Ascending aorta (tissue), 2 donors: ENCODE results near the gene KIAA0930. TPM values are rescaled to one million over a fixed set of nuclear protein-coding genes. Genes with fewer than 3 reads are reported as not detected.

Source experiments
- DNase-seq, 2 donors: peaks; one replicate each; pipeline ENCODE4 v3.0.0-alpha.2; 2019; ENCODE audit warnings: low spot score in 2 of 2
- H3K27ac ChIP-seq, 2 donors: fragments of 200-600 bp; sonication (generic); one replicate each; pipeline ENCODE4 v1.5.1; 2016 to 2017; ENCODE audit warnings: mild to moderate bottlenecking in 1 of 2
- H3K27me3 ChIP-seq: fragments of 200-600 bp; sonication (generic); one replicate; pipeline ENCODE4 v1.5.1; 2017
- H3K36me3 ChIP-seq, 2 donors: fragments of 200-600 bp; sonication (generic); one replicate each; pipeline ENCODE4 v1.5.1; 2016
- H3K4me1 ChIP-seq, 2 donors: fragments of 200-600 bp; sonication (generic); one replicate each; pipeline ENCODE4 v1.5.1; 2016 to 2017; ENCODE audit warnings: mild to moderate bottlenecking in 1 of 2
- H3K4me3 ChIP-seq, 2 donors: fragments of 200-600 bp; sonication (generic); one replicate each; pipeline ENCODE4 v1.5.1; 2016 to 2017; ENCODE audit warnings: mild to moderate bottlenecking in 1 of 2
- H3K9me3 ChIP-seq, 2 donors: fragments of 200-600 bp; sonication (generic); one replicate each; pipeline ENCODE4 v1.5.1; 2016
- intact Hi-C: fragments of 100-400 bp; cut with DNase I; formaldehyde crosslinking; loops from one replicate; pipeline ENCODE4 v1.15.1; 2023
- total RNA-seq: library from RNA; depleted of rRNA; stranded (reverse); fragments of >200 nt; gene quantifications from one replicate; pipeline ENCODE4 v1.1.0, GENCODE V29; 2016
- TF ChIP-seq, protein P1 (sequence below), 3 experiments: fragments of 200-600 bp in 2 of 3; fragments of 450-650 bp in 1 of 3; sonication (generic) in 2 of 3; IDR thresholded peaks; one replicate each; pipeline ENCODE4 v1.5.1; 2016 to 2019; ENCODE audit warnings: antibody characterized with exemption in 3 of 3, mild to moderate bottlenecking in 1 of 3, moderate library complexity in 1 of 3

The KIAA0930 gene
- total RNA-seq, 1 donor from 2014 or later: 60.0 TPM

DNA sequence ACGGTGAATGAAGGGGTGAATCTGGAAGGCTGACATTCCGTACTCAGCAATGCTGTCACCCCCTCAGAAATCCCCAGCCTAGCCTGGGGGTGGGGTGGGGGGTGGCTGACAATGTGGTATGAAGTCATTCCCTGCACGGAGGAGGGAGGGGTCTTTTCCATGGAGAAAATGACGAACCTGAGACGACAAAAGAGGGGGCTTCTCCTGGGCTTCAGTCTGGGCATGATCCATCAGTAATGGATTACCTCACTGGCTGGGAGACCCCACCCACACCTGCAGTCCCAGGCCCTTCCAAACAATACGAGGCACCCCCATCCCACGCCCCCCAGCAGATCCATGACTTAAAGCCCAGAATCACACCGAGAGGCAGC is 1.0 kb downstream of the KIAA0930 start:
- peaks cover 8 to 15% of the 10 kb centered on the region in 2 donors for H3K4me1 ChIP-seq
- H3K27me3 ChIP-seq: no peaks in the 10 kb centered on the region
- intact Hi-C loops: loop anchor here (2.0 kb wide), 1 partner anchor 77 kb away; the partner anchor contains the start of gene NUP50
- H3K4me3 ChIP-seq: peak overlapping the region; percentile 69 to 95
- TF ChIP-seq, protein P1, sequence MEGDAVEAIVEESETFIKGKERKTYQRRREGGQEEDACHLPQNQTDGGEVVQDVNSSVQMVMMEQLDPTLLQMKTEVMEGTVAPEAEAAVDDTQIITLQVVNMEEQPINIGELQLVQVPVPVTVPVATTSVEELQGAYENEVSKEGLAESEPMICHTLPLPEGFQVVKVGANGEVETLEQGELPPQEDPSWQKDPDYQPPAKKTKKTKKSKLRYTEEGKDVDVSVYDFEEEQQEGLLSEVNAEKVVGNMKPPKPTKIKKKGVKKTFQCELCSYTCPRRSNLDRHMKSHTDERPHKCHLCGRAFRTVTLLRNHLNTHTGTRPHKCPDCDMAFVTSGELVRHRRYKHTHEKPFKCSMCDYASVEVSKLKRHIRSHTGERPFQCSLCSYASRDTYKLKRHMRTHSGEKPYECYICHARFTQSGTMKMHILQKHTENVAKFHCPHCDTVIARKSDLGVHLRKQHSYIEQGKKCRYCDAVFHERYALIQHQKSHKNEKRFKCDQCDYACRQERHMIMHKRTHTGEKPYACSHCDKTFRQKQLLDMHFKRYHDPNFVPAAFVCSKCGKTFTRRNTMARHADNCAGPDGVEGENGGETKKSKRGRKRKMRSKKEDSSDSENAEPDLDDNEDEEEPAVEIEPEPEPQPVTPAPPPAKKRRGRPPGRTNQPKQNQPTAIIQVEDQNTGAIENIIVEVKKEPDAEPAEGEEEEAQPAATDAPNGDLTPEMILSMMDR (IDR thresholded peaks at IDR 0.05): no peak
- no peak overlapping the region for H3K27ac ChIP-seq
- H3K9me3 ChIP-seq: no peaks in the 10 kb centered on the region
- H3K36me3 ChIP-seq: peaks cover 0 to 7% of the 10 kb centered on the region in 2 donors
- no peak for DNase-seq

DNA sequence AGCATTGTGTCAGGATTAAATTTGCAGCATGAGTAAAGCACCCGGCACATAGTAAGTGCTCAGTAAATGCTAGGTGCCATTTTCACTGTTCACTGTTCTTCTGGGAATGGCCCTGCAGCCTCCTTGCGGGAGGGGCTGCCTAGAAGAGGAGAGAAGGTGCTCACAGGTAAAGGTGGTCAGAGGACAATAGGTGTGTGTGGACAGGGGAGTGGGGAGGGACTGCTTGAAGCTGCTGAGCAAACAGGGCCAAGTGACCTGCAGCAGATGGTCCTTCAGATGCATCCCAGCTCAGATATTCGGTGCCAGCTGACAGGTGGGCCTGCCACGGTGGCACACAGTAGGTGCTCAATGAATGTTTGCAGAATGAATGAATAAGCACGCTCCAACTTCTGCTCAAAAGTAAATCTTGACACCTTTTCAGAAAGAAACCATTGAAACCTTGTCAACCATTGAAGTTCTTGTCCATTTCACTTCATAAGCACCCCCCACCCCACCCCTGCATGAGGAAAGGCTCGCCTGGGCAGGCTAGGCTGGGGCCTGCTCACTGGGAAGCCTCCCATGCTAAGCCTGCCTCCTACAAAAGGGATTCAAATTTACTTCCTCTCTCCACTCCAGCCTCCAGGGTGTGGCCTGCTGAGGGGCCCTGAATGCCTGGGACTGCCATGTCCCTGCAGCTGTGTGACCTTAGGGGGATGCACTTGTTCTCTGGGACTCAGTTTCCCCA is 1.6 kb downstream of the KIAA0930 start:
- Histone ChIP-seq H3K27ac (no peak overlapping the region), H3K4me1 (peaks cover 8 to 15% of the 10 kb centered on the region in 2 donors), H3K4me3 (peak overlapping the region; percentile 69 to 95), H3K9me3 (no peaks in the 10 kb centered on the region), H3K27me3 (no peaks in the 10 kb centered on the region), H3K36me3 (peaks cover 0 to 7% of the 10 kb centered on the region in 2 donors)
- intact Hi-C loops: no loop called here
- DNase-seq: no peak
- TF ChIP-seq, protein P1 (IDR thresholded peaks at IDR 0.05): no peak

DNA sequence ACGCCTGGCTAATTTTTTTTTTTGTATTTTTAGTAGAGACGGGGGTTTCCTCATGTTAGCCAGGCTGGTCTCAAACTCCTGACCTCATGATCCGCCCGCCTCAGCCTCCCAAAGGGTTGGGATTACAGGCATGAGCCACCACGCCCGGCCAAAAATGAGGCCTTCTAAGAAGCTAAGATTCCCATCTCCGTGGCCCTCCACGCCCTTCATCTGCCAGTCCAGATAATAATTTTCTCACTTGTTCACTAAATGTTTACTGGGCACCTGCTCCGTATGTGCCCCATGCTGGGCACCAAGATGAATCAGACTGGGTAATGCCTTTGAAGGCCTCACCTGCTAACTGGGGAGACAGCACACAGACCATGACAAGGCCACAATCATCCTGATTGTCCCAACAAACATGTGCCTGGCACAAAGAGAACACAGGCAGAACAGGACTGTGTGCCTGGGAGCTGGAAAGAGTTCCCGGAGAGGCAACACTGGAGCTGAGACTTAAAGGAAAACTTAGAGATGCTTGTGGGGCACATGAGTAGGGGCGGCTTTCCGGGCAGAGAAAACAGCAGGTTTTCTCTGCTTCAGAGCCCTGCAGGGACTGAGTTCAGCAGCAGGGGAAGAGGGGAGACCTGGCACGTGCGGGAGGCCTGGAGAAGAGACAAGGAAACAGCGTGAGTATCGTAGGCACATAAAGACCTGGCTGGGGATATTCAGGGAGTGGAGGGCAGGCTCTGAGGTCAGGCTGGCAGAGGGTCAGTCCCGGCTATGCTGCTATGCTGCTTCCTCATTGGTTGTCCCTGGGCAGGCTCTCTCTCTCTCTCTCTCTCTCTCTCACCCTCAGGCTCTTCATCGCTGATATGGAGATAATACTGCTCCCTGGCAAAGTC is 2.4 kb downstream of the KIAA0930 start:
- H3K9me3 ChIP-seq: no peaks in the 10 kb centered on the region
- no peak for DNase-seq
- H3K27me3 ChIP-seq: no peaks in the 10 kb centered on the region
- no peak overlapping the region for H3K4me3 ChIP-seq
- H3K36me3 ChIP-seq: peaks cover 0 to 7% of the 10 kb centered on the region in 2 donors
- H3K4me1 ChIP-seq: peaks cover 8 to 15% of the 10 kb centered on the region in 2 donors
- H3K27ac ChIP-seq: no peak overlapping the region
- TF ChIP-seq, protein P1 (IDR thresholded peaks at IDR 0.05): no peak
- intact Hi-C loops: no loop called here

DNA sequence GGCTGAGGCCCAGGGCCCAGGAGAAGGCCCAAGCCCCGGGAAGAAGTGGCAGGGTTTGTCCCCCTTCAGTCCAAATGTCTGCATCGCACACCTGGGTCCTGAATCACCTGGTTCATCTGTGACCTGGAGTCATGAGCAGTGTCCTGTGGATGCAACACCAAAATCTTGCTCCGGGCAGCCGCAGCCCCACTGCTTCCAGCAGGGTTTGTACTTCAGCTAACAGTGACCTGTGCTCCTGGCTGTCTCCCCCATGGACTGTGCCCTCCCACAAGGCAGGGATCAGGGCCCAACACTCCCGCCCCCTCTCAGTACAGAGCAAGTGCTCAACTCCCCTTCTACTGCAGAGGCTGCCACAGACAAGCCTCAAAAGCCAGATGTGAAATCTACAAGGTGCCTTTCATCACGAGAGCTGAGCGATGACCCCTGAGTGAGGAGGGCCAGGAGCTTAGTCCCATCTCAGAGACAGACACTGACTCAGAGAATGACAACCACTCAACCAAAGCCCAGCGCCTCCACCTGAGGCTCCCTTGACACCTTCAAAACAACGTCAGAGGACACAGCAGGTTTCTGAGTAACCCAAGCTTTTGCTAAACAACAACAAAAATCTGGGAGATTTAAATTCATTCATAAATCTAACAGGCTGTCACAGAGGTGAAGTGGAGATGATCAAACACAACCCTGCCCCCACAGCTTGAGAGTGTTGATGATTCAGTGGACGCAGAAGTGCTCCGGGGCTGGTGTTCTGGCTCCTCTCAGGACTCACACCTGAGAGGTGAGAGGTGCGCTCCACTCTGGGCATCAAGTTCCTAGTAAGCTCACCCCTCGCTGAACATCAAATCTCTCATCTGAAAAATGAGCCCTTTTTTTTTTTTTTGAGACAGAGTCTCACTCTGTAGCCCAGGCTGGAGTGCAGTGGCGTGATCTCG is 3.4 kb downstream of the KIAA0930 start:
- H3K4me3 ChIP-seq: no peak overlapping the region
- intact Hi-C loops: no loop called here
- no peak for DNase-seq
- H3K27ac ChIP-seq: no peak overlapping the region
- H3K4me1 ChIP-seq: peaks cover 8 to 15% of the 10 kb centered on the region in 2 donors
- TF ChIP-seq, protein P1 (IDR thresholded peaks at IDR 0.05): no peak
- peaks cover 0 to 7% of the 10 kb centered on the region in 2 donors for H3K36me3 ChIP-seq
- no peaks in the 10 kb centered on the region for H3K27me3 ChIP-seq
- H3K9me3 ChIP-seq: no peaks in the 10 kb centered on the region

DNA sequence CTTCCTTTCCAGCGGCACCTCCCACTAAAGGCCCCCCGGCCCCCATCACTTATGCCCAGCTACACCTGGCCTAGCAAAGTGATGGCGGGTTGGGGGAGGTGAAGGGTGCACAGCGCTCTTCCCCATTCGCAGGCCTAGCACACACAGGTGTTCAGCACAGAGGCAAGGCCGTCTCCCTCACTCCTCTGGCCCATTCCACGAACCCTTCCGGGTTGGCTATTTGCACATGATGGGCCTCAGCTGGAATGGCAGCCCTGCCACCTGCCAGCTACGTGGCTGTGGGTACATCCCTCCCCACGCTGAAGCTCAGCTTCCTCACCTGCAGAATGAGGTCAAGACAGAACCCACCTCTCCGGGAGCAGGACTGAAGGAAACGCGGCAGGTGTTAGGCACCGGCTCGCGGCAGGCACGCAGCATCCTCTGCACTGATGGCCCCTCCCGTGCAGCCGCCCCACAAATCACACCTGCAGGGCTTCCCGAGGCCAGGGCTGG is 4.8 kb downstream of the KIAA0930 start:
- TF ChIP-seq, protein P1 (IDR thresholded peaks at IDR 0.05): no peak
- H3K4me1 ChIP-seq: peaks cover 8 to 12% of the 10 kb centered on the region in 2 donors
- no peak overlapping the region for H3K4me3 ChIP-seq
- H3K27me3 ChIP-seq: no peaks in the 10 kb centered on the region
- H3K36me3 ChIP-seq: peaks cover 0 to 7% of the 10 kb centered on the region in 2 donors
- H3K9me3 ChIP-seq: no peaks in the 10 kb centered on the region
- no peak overlapping the region for H3K27ac ChIP-seq
- intact Hi-C loops: no loop called here
- DNase-seq: no peak
